SK-N-MC (cell line): ENCODE results near the gene STON2.

Experiments used
- DNase-seq: peaks from one replicate; pipeline ENCODE4 v3.0.0-alpha.2; 2011; ENCODE audit warnings: low read depth, low spot score
- H3K27ac ChIP-seq: fragments of 200-600 bp; sonication (generic); 2 replicates; pipeline ENCODE4 v1.5.1; 2016; ENCODE audit warnings: mixed run types
- H3K36me3 ChIP-seq: fragments of 200-600 bp; sonication (generic); 2 replicates; pipeline ENCODE4 v1.6.1; 2017; ENCODE audit warnings: antibody characterized with exemption, low read length, mixed read lengths; ENCODE audit not compliant: insufficient read depth
- H3K4me3 ChIP-seq: fragments of 200-600 bp; sonication (generic); 2 replicates; pipeline ENCODE4 v1.5.1; 2016
- H3K9ac ChIP-seq: fragments of 200-600 bp; sonication (generic); 2 replicates; pipeline ENCODE4 v1.8.0; 2017; ENCODE audit warnings: mixed run types, mixed read lengths; ENCODE audit not compliant: insufficient read length
- H3K9me3 ChIP-seq: fragments of 200-600 bp; sonication (generic); 2 replicates; pipeline ENCODE4 v1.6.1; 2017; ENCODE audit warnings: low read depth, mild to moderate bottlenecking, antibody characterized with exemption, low read length, moderate library complexity, mixed read lengths
- EZH2 ChIP-seq: fragments of 200-600 bp; sonication (generic); IDR thresholded peaks from one replicate; pipeline ENCODE4 v1.6.1; 2017; ENCODE audit warnings: antibody characterized with exemption
- FOXP2 ChIP-seq: optimal IDR thresholded peaks from 2 replicates; pipeline ENCODE3; 2011; ENCODE audit warnings: mild to moderate bottlenecking, moderate library complexity; ENCODE audit not compliant: insufficient read depth; ENCODE audit errors: extremely low read length, control extremely low read depth
- POLR2AphosphoS5 ChIP-seq: IDR thresholded peaks from 2 replicates; pipeline ENCODE4 v1.6.1; 2012; ENCODE audit warnings: mild to moderate bottlenecking, low read depth, low read length, borderline replicate concordance

The STON2 gene

GRCh38 chr14:81429028-81429427 is 28.9 kb upstream of the STON2 start:
- no peak overlapping the region for H3K4me3 ChIP-seq
- TF ChIP-seq FOXP2: no peak
- no peak for DNase-seq
- H3K9me3 ChIP-seq: no peaks in the 10 kb centered on the region
- no peaks in the 10 kb centered on the region for H3K36me3 ChIP-seq
- no peak overlapping the region for H3K27ac ChIP-seq
- no peak overlapping the region for H3K9ac ChIP-seq

GRCh38 chr14:81427348-81428058 is 27.4 kb upstream of the STON2 start:
- TF ChIP-seq EZH2 (no peak), FOXP2 (peak; percentile 68), POLR2AphosphoS5 (no peak)
- Histone ChIP-seq H3K36me3 (no peaks in the 10 kb centered on the region), H3K27ac (no peak overlapping the region), H3K4me3 (peak overlapping the region; percentile 43; the same call in 1 of the 2 replicates), H3K9ac (no peak overlapping the region), H3K9me3 (no peaks in the 10 kb centered on the region)
- DNase-seq: peak; percentile 18

- DNase-seq: no peak
- H3K4me3 ChIP-seq: no peak overlapping the region
- no peak overlapping the region for H3K27ac ChIP-seq
- no peaks in the 10 kb centered on the region for H3K9me3 ChIP-seq
- no peak overlapping the region for H3K9ac ChIP-seq
- TF ChIP-seq POLR2AphosphoS5: no peak
- no peak for TF ChIP-seq FOXP2
- H3K36me3 ChIP-seq: no peaks in the 10 kb centered on the region
Observed at GRCh38 chr14:81423504-81423903, 23.4 kb upstream of the STON2 start.

GRCh38 chr14:81418057-81418790 is 18.1 kb upstream of the STON2 start:
- Histone ChIP-seq H3K36me3 (no peaks in the 10 kb centered on the region), H3K9ac (no peak overlapping the region), H3K4me3 (no peak overlapping the region), H3K9me3 (no peaks in the 10 kb centered on the region), H3K27ac (no peak overlapping the region)
- no peak for DNase-seq
- TF ChIP-seq POLR2AphosphoS5: no peak

GRCh38 chr14:81416981-81417380 is 16.9 kb upstream of the STON2 start:
- no peaks in the 10 kb centered on the region for H3K9me3 ChIP-seq
- no peak for DNase-seq
- TF ChIP-seq POLR2AphosphoS5 (no peak), FOXP2 (no peak), EZH2 (no peak)
- H3K36me3 ChIP-seq: no peaks in the 10 kb centered on the region
- no peak overlapping the region for H3K27ac ChIP-seq
- H3K9ac ChIP-seq: no peak overlapping the region
- H3K4me3 ChIP-seq: no peak overlapping the region

GRCh38 chr14:81416194-81416952 is 16.2 kb upstream of the STON2 start:
- no peak overlapping the region for H3K27ac ChIP-seq
- H3K9ac ChIP-seq: no peak overlapping the region
- H3K9me3 ChIP-seq: no peaks in the 10 kb centered on the region
- DNase-seq: no peak
- no peak for TF ChIP-seq FOXP2
- TF ChIP-seq EZH2: no peak
- no peak for TF ChIP-seq POLR2AphosphoS5
- H3K36me3 ChIP-seq: no peaks in the 10 kb centered on the region
- no peak overlapping the region for H3K4me3 ChIP-seq

GRCh38 chr14:81415781-81416180 is 15.7 kb upstream of the STON2 start:
- H3K27ac ChIP-seq: no peak overlapping the region
- no peak overlapping the region for H3K9ac ChIP-seq
- DNase-seq: no peak
- H3K36me3 ChIP-seq: no peaks in the 10 kb centered on the region
- no peak overlapping the region for H3K4me3 ChIP-seq
- TF ChIP-seq EZH2 (no peak), FOXP2 (no peak), POLR2AphosphoS5 (no peak)
- no peaks in the 10 kb centered on the region for H3K9me3 ChIP-seq

- DNase-seq: no peak
- Histone ChIP-seq H3K9ac (no peak overlapping the region), H3K36me3 (no peaks in the 10 kb centered on the region), H3K27ac (no peak overlapping the region), H3K4me3 (no peak overlapping the region), H3K9me3 (no peaks in the 10 kb centered on the region)
- no peak for TF ChIP-seq POLR2AphosphoS5
- no peak for TF ChIP-seq EZH2
- TF ChIP-seq FOXP2: no peak
Observed at GRCh38 chr14:81414123-81414522, 14.0 kb upstream of the STON2 start.
